ENCODE data around the gene EVI2B. TPM values are rescaled to one million over a fixed set of nuclear protein-coding genes. Genes with fewer than 3 reads are reported as not detected.
A peak's percentile ranks its signal among the peaks of the same experiment; 100 is the strongest.

EVI2B gene
- polyA plus RNA-seq, 2 of the 4 experiments (the other 2 are of a cell fraction) = 0.04 TPM; not detected in 1

- POLR2A ChIA-PET = no interaction called here
- ATAC-seq (no peak), FAIRE-seq (no peak), DNase-seq (ENCODE audit: low read depth in 1 of 2, low spot score in 1 of 2) (no peak)
- 92% methylated on average over 3 of the region's 3 CpGs for WGBS (ENCODE audit: missing lambda C conversion rate)
- CTCF ChIA-PET = interaction anchor here (0.6 kb wide), 1 partner anchor 256 kb away, joined by 3 read pairs; no protein-coding TSS in a partner anchor
- H3K4me2 ChIP-seq = no peak overlapping the region
- H3K4me3 ChIP-seq = no peak overlapping the region
- no peak overlapping the region for H3K27ac ChIP-seq
- H3K9me3 ChIP-seq = no peaks in the 10 kb centered on the region
- TF ChIP-seq JUN (IDR thresholded peaks at IDR 0.05) = no peak
- no peak for TF ChIP-seq MYC (IDR thresholded peaks at IDR 0.05; ENCODE audit: borderline replicate concordance, low read length)
- peak; percentile 39; the same call in 1 of the 2 replicates for TF ChIP-seq NFE2L2 (conservative IDR thresholded peaks at IDR 0.05; ENCODE audit: low read length)
- TF ChIP-seq MAFK (IDR thresholded peaks at IDR 0.05; ENCODE audit: partially characterized antibody) = peak; percentile 87
- no peaks in the 10 kb centered on the region for H3K4me1 ChIP-seq
These were observed 53.7 kb downstream of the EVI2B start for GRCh38 chr17:31260151-31260550.

- DNase-seq (ENCODE audit: low read depth in 1 of 2, low spot score in 1 of 2) (no peak), FAIRE-seq (no peak), ATAC-seq (no peak)
- H3K27ac ChIP-seq = no peak overlapping the region
- ChIA-PET POLR2A (no interaction called here), CTCF (interaction anchor here (0.8 to 1.6 kb wide), 5 partner anchors 10 to 132 kb away, joined by 3 to 6 read pairs (median 3); no protein-coding TSS in a partner anchor)
- H3K4me3 ChIP-seq = no peak overlapping the region
- H3K4me1 ChIP-seq = peaks cover 5% of the 10 kb centered on the region; the same call in 2 of the 3 replicates
- 92% methylated on average over 3 of the region's 3 CpGs for WGBS (ENCODE audit: missing lambda C conversion rate)
- H3K4me2 ChIP-seq = no peak overlapping the region
- H3K9me3 ChIP-seq = no peaks in the 10 kb centered on the region
- no peak for TF ChIP-seq E2F6 (IDR thresholded peaks at IDR 0.05; ENCODE audit: borderline replicate concordance, low read depth)
- TF ChIP-seq FOSL2 (IDR thresholded peaks at IDR 0.05) = 0 out of 2 replicates have a peak, but pooled peaks have one; percentile 3
- TF ChIP-seq FOSL2 (CRISPR knock-in tag; IDR thresholded peaks at IDR 0.05) = no peak
These were observed 56.9 kb downstream of the EVI2B start for GRCh38 chr17:31256936-31257335.

GRCh38 chr17:31254654-31255053 lies 59.2 kb downstream of the EVI2B start:
- H3K27ac ChIP-seq = no peak overlapping the region
- peaks cover 28% of the 10 kb centered on the region for H3K4me1 ChIP-seq
- H3K4me3 ChIP-seq = no peak overlapping the region
- no peaks in the 10 kb centered on the region for H3K9me3 ChIP-seq
- 92% methylated on average over 2 of the region's 2 CpGs for WGBS (ENCODE audit: missing lambda C conversion rate)
- DNase-seq (ENCODE audit: low read depth in 1 of 2, low spot score in 1 of 2) (no peak), ATAC-seq (no peak), FAIRE-seq (peak; percentile 23)
- ChIA-PET POLR2A (no interaction called here), CTCF (interaction anchor here (0.6 to 1.4 kb wide), 4 partner anchors 28 to 271 kb away, joined by 3 to 6 read pairs (median 4); no protein-coding TSS in a partner anchor)
- H3K4me2 ChIP-seq = no peak overlapping the region
- TF ChIP-seq POLR2AphosphoS2 (conservative IDR thresholded peaks at IDR 0.05; ENCODE audit: low read length) (no peak), CHD2 (IDR thresholded peaks at IDR 0.05; ENCODE audit: low read length, partially characterized antibody) (no peak), CEBPB (IDR thresholded peaks at IDR 0.05) (no peak), ELK1 (IDR thresholded peaks at IDR 0.05; ENCODE audit: low read depth, low read length) (no peak)

Other genes with a start within 250 kb of the EVI2B start
- 73.2 and 82.5 TPM in 2 replicates for gene NF1, start 219.1 kb downstream of the EVI2B start, polyA plus RNA-seq (2011; rRNA removed)
- gene NF1, start 219.1 kb downstream of the EVI2B start, polyA plus RNA-seq (2017; fragmentation: RNase III; extraction: RNeasy Plus Mini Kit Qiagen cat#74134 plus additional on column Dnase treatment) = 15.9 to 17.6 TPM (median 16.6 TPM) in 3 replicates
- not detected in 2 replicates for gene OMG, start 16.8 kb downstream of the EVI2B start, polyA plus RNA-seq (2011; rRNA removed)
- not detected in 3 replicates for gene OMG, start 16.8 kb downstream of the EVI2B start, polyA plus RNA-seq (2017; fragmentation: RNase III; extraction: RNeasy Plus Mini Kit Qiagen cat#74134 plus additional on column Dnase treatment)
- not detected in 2 replicates for gene EVI2A, start 7.6 kb upstream of the EVI2B start, polyA plus RNA-seq (2011; rRNA removed)
- not detected in 3 replicates for gene EVI2A, start 7.6 kb upstream of the EVI2B start, polyA plus RNA-seq (2017; fragmentation: RNase III; extraction: RNeasy Plus Mini Kit Qiagen cat#74134 plus additional on column Dnase treatment)
- 1.9 and 3.5 TPM in 2 replicates for gene RAB11FIP4, start 77.6 kb upstream of the EVI2B start, polyA plus RNA-seq (2011; rRNA removed)
- gene RAB11FIP4, start 77.6 kb upstream of the EVI2B start, polyA plus RNA-seq (2017; fragmentation: RNase III; extraction: RNeasy Plus Mini Kit Qiagen cat#74134 plus additional on column Dnase treatment) = 1.2 to 1.9 TPM (median 1.3 TPM) in 3 replicates